Measurements from ENCODE around the gene CADM3. TPM values are rescaled to one million over a fixed set of nuclear protein-coding genes. Genes with fewer than 3 reads are reported as not detected.

Gene CADM3
- polyA plus RNA-seq, 1 donor from 2014 or later, result 0.13 TPM

- Mint-ChIP-seq H3K9me3 (no peaks in the 10 kb centered on the region), H3K27ac (no peak overlapping the region), H3K27me3 (peaks cover 4% of the 10 kb centered on the region)
Observed at GRCh38 chr1:159163614-159164228, 7.7 kb upstream of the CADM3 start.

GRCh38 chr1:159168043-159168442, 3.4 kb upstream of the CADM3 start:
- Mint-ChIP-seq H3K36me3 (no peaks in the 10 kb centered on the region), H3K27me3 (peaks cover 20% of the 10 kb centered on the region), H3K27ac (no peak overlapping the region), H3K9me3 (peaks cover 0 to 3% (median 0%) of the 10 kb centered on the region in 3 donors), H3K4me3 (no peak overlapping the region), H3K4me1 (peaks cover 4 to 5% (median 4%) of the 10 kb centered on the region in 3 donors)

More at GRCh38 chr1:159163614-159164228, 7.7 kb upstream of the CADM3 start:
- Mint-ChIP-seq H3K4me1 (peaks cover 5 to 12% (median 6%) of the 10 kb centered on the region in 3 donors), H3K4me3 (peak overlapping the region in 2 of 4 donors; percentile 7 to 11), H3K36me3 (peaks cover 3% of the 10 kb centered on the region)

- Mint-ChIP-seq H3K27me3 (peaks cover 26% of the 10 kb centered on the region), H3K27ac (no peak overlapping the region), H3K4me3 (peak overlapping the region in 2 of 4 donors; percentile 1 to 15), H3K36me3 (peaks cover 6% of the 10 kb centered on the region), H3K4me1 (peaks cover 4 to 6% (median 5%) of the 10 kb centered on the region in 3 donors), H3K9me3 (peaks cover 0 to 4% (median 0%) of the 10 kb centered on the region in 3 donors)
Observed at GRCh38 chr1:159170639-159171038, 776 bp upstream of the CADM3 start.

GRCh38 chr1:159171688-159172501, 480 bp downstream of the CADM3 start:
- H3K4me3 Mint-ChIP-seq, result peak overlapping the region; percentile 19 to 91 (median 55)
- H3K27ac Mint-ChIP-seq, result no peak overlapping the region

GRCh38 chr1:159172614-159173291, 1.3 kb downstream of the CADM3 start:
- Mint-ChIP-seq H3K27ac (no peak overlapping the region), H3K27me3 (peaks cover 24% of the 10 kb centered on the region), H3K36me3 (peaks cover 6% of the 10 kb centered on the region), H3K9me3 (peaks cover 0 to 4% (median 0%) of the 10 kb centered on the region in 3 donors), H3K4me3 (peak overlapping the region in 2 of 4 donors; percentile 79), H3K4me1 (peaks cover 4 to 5% (median 5%) of the 10 kb centered on the region in 3 donors)

More at GRCh38 chr1:159171688-159172501, 480 bp downstream of the CADM3 start:
- peaks cover 4 to 5% (median 5%) of the 10 kb centered on the region in 3 donors for H3K4me1 Mint-ChIP-seq
- H3K36me3 Mint-ChIP-seq, result peaks cover 6% of the 10 kb centered on the region
- H3K9me3 Mint-ChIP-seq, result peaks cover 0 to 4% (median 0%) of the 10 kb centered on the region in 3 donors
- H3K27me3 Mint-ChIP-seq, result peaks cover 24% of the 10 kb centered on the region

- peaks cover 0 to 4% (median 0%) of the 10 kb centered on the region in 3 donors for H3K9me3 Mint-ChIP-seq
Observed at GRCh38 chr1:159173320-159173719, 1.9 kb downstream of the CADM3 start.

GRCh38 chr1:159175571-159175970, 4.2 kb downstream of the CADM3 start:
- Mint-ChIP-seq H3K4me3 (no peak overlapping the region), H3K27me3 (peaks cover 17% of the 10 kb centered on the region), H3K27ac (no peak overlapping the region)

More at GRCh38 chr1:159173320-159173719, 1.9 kb downstream of the CADM3 start:
- Mint-ChIP-seq H3K36me3 (peaks cover 6% of the 10 kb centered on the region), H3K27me3 (peaks cover 24% of the 10 kb centered on the region), H3K4me3 (peak overlapping the region in 2 of 4 donors; percentile 73 to 79), H3K4me1 (peaks cover 4 to 5% (median 5%) of the 10 kb centered on the region in 3 donors), H3K27ac (no peak overlapping the region)

GRCh38 chr1:159177272-159177907, 6.0 kb downstream of the CADM3 start:
- no peak overlapping the region for H3K4me3 Mint-ChIP-seq
- peaks cover 0 to 1% (median 0%) of the 10 kb centered on the region in 3 donors for H3K9me3 Mint-ChIP-seq
- peaks cover 12% of the 10 kb centered on the region for H3K27me3 Mint-ChIP-seq
- peaks cover 0 to 2% (median 0%) of the 10 kb centered on the region in 3 donors for H3K4me1 Mint-ChIP-seq
- H3K36me3 Mint-ChIP-seq, result peaks cover 8% of the 10 kb centered on the region
- no peak overlapping the region for H3K27ac Mint-ChIP-seq

More at GRCh38 chr1:159175571-159175970, 4.2 kb downstream of the CADM3 start:
- peaks cover 6% of the 10 kb centered on the region for H3K36me3 Mint-ChIP-seq
- H3K4me1 Mint-ChIP-seq, result peaks cover 4 to 5% (median 5%) of the 10 kb centered on the region in 3 donors
- H3K9me3 Mint-ChIP-seq, result peaks cover 0 to 4% (median 0%) of the 10 kb centered on the region in 3 donors

GRCh38 chr1:159179906-159180305, 8.5 kb downstream of the CADM3 start:
- H3K27ac Mint-ChIP-seq, result no peak overlapping the region
- H3K4me1 Mint-ChIP-seq, result peaks cover 0 to 2% (median 1%) of the 10 kb centered on the region in 3 donors
- no peaks in the 10 kb centered on the region for H3K9me3 Mint-ChIP-seq
- H3K27me3 Mint-ChIP-seq, result peaks cover 3% of the 10 kb centered on the region
- H3K36me3 Mint-ChIP-seq, result peaks cover 5% of the 10 kb centered on the region
- H3K4me3 Mint-ChIP-seq, result no peak overlapping the region

GRCh38 chr1:159180516-159180915, 9.1 kb downstream of the CADM3 start:
- peaks cover 4% of the 10 kb centered on the region for H3K36me3 Mint-ChIP-seq
- H3K27me3 Mint-ChIP-seq, result peaks cover 3% of the 10 kb centered on the region
- H3K4me1 Mint-ChIP-seq, result peaks cover 0 to 2% (median 1%) of the 10 kb centered on the region in 3 donors
- no peaks in the 10 kb centered on the region for H3K9me3 Mint-ChIP-seq
- no peak overlapping the region for H3K27ac Mint-ChIP-seq
- H3K4me3 Mint-ChIP-seq, result no peak overlapping the region

GRCh38 chr1:159181328-159182024, 10.1 kb downstream of the CADM3 start:
- H3K4me1 Mint-ChIP-seq, result peaks cover 0 to 9% (median 1%) of the 10 kb centered on the region in 3 donors
- H3K36me3 Mint-ChIP-seq, result peaks cover 4% of the 10 kb centered on the region
- peaks cover 3% of the 10 kb centered on the region for H3K27me3 Mint-ChIP-seq
- no peak overlapping the region for H3K4me3 Mint-ChIP-seq
- no peak overlapping the region for H3K27ac Mint-ChIP-seq
- H3K9me3 Mint-ChIP-seq, result no peaks in the 10 kb centered on the region

- peaks cover 7% of the 10 kb centered on the region for H3K27me3 Mint-ChIP-seq
- H3K4me3 Mint-ChIP-seq, result no peak overlapping the region
- H3K4me1 Mint-ChIP-seq, result peaks cover 14 to 27% (median 19%) of the 10 kb centered on the region in 3 donors
- no peaks in the 10 kb centered on the region for H3K9me3 Mint-ChIP-seq
- H3K27ac Mint-ChIP-seq, result no peak overlapping the region
- H3K36me3 Mint-ChIP-seq, result peaks cover 4% of the 10 kb centered on the region
Observed at GRCh38 chr1:159184201-159184600, 12.8 kb downstream of the CADM3 start.

GRCh38 chr1:159185121-159185520, 13.7 kb downstream of the CADM3 start:
- H3K36me3 Mint-ChIP-seq, result peaks cover 4% of the 10 kb centered on the region
- H3K4me1 Mint-ChIP-seq, result peaks cover 16 to 30% (median 23%) of the 10 kb centered on the region in 3 donors
- H3K9me3 Mint-ChIP-seq, result no peaks in the 10 kb centered on the region
- peaks cover 7% of the 10 kb centered on the region for H3K27me3 Mint-ChIP-seq
- H3K27ac Mint-ChIP-seq, result no peak overlapping the region
- no peak overlapping the region for H3K4me3 Mint-ChIP-seq

- Mint-ChIP-seq H3K27me3 (peaks cover 4% of the 10 kb centered on the region), H3K4me3 (peak overlapping the region; percentile 38 to 98 (median 90)), H3K4me1 (peaks cover 16 to 30% (median 23%) of the 10 kb centered on the region in 3 donors), H3K27ac (peak overlapping the region in 1 of 3 donors; percentile 63), H3K9me3 (no peaks in the 10 kb centered on the region), H3K36me3 (peaks cover 2% of the 10 kb centered on the region)
Observed at GRCh38 chr1:159187033-159187432, 15.6 kb downstream of the CADM3 start.

All from IgD-negative memory B cell (primary cell).